AML-193 (cell line): ENCODE measurements around the gene NRL.

Source experiments
- DNase-seq, 2 experiments: peaks; one replicate each; lab custom pipeline; 2025; lab: John Stamatoyannopoulos, UW

The NRL gene

DNA sequence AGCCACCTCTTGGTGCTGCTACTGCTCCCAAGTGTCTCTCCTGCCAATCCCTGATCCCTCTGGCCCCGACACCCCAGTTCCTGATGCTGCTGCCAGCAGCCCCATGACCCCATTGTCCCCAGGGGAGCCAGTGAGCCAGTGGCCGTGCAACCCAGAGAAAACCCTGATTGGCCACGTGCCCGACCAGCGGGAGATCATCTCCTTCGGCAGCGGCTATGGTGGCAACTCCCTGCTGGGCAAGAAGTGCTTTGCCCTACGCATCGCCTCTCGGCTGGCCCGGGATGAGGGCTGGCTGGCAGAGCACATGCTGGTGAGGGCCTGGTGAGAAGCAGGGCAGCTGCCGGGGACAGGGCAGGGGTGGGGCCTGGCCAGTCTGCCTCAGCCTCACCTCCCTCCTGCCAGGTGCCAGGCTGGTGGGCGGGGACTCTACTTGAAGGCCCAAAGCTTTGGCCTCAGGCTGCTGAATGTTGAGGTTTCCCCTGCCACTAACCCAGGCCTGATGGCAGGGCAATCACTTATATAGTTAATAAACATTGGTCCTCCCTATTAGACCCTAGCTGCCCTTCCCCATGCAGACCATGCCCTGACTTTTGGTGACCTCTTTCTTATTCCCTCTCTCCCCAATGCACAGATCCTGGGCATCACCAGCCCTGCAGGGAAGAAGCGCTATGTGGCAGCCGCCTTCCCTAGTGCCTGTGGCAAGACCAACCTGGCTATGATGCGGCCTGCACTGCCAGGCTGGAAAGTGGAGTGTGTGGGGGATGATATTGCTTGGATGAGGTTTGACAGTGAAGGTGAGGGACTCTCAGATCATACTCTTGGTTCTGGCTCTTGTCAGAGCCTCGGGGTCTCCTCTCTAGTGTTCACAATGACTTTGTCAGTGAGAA is 15.6 kb downstream of the NRL start:
- no peak for DNase-seq

DNA sequence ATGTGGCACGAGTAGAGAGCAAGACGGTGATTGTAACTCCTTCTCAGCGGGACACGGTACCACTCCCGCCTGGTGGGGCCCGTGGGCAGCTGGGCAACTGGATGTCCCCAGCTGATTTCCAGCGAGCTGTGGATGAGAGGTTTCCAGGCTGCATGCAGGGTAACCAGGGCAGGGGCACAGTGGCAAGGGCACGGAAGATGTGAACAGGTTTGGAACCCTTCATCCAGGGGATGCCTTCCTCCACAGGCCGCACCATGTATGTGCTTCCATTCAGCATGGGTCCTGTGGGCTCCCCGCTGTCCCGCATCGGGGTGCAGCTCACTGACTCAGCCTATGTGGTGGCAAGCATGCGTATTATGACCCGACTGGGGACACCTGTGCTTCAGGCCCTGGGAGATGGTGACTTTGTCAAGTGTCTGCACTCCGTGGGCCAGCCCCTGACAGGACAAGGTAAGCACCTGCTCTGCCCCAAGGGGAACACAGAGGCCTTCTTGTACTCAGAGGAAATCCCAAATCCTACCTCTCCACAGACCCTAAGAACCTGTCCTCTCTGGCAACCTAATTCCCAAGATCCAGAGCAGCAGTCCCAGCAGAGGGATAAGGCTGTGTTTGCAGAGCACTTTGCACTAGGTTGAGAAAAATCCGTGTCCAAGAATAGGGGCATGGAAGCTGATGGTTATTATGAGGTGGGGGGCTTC is 16.4 kb downstream of the NRL start:
- no peak for DNase-seq

DNA sequence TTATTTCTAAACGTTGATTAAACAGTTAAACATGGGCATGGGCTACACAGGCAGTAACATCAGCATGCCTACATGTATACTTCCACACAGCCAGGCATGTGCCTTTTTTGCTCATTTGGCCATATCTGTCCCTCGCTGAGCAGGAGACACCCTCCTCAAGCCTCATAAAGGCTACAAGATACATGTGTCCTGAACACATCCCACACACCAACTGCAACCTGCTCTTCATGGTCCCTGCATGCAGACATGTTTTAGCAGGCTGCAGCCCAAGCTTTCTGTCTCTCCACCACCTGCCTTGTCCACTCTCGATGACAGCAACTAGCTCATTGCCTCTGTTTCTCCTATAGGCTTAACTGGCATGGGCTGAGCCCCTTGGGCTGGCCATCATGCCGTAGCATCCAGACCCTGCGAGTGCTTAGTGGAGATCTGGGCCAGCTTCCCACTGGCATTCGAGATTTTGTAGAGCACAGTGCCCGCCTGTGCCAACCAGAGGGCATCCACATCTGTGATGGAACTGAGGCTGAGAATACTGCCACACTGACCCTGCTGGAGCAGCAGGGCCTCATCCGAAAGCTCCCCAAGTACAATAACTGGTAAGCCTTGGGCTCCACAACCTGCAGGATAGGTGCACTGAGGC is 18.1 kb downstream of the NRL start:
- DNase-seq, result no peak

DNA sequence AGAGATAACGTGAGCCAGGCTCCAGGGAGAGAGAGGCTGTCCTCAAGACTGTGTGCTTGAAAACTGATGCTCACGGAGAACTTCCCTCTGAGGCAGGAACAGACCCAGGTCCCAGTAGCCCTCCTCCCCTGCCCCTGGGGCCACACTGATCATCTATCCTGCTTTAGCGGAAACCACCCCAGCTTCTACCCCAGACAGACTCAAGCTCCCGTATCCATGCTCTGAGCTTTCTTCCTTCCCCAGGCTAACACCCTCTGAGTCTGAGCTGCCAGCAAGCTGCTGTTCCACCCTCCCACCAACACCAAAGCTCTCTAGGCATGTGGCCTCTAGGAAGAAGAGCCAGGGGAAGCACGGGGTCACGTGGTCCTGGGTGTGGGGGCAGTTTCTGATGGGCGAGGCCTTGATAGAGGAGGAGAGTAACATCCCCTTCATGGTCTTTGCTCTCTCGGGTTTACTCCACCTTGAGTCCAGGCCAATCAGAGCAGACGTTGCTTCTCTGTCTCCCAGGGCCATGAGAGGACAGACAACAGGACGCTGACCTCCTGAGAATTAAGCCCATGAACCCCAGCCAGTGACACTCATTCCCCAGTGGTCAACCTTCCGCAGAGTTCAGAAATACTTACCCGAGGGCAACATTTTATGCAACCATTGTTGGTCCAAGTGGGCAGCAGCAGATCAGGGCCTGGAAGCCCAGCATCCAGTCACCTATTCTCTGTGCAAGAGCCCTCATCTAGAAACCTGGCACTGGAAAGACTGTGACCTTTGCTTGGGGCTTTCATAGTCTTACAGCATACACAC is 19.3 kb downstream of the NRL start:
- peak; percentile 59 to 74 for DNase-seq

DNA sequence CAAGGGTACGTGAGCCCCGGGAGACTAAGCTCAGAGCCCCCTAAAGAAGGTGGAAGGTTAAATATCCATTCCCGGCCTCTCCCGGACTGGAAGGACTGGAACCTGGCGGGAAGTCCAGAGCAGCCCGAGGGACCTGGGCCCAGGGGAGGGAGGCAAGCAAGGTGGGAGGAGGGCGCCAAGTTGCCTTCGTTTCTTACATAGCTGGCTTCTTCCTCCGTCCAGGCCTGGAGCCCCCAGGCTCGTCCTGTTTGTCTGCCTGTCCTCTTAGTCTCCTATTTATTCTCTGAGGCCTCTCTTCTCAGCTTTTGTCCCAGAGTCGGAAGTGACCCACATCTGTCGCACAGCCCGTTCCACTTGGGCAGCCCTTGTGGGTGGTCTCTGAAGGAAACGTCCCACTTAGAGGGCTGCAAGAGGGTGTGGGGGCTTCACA is 19.9 kb downstream of the NRL start:
- no peak for DNase-seq

DNA sequence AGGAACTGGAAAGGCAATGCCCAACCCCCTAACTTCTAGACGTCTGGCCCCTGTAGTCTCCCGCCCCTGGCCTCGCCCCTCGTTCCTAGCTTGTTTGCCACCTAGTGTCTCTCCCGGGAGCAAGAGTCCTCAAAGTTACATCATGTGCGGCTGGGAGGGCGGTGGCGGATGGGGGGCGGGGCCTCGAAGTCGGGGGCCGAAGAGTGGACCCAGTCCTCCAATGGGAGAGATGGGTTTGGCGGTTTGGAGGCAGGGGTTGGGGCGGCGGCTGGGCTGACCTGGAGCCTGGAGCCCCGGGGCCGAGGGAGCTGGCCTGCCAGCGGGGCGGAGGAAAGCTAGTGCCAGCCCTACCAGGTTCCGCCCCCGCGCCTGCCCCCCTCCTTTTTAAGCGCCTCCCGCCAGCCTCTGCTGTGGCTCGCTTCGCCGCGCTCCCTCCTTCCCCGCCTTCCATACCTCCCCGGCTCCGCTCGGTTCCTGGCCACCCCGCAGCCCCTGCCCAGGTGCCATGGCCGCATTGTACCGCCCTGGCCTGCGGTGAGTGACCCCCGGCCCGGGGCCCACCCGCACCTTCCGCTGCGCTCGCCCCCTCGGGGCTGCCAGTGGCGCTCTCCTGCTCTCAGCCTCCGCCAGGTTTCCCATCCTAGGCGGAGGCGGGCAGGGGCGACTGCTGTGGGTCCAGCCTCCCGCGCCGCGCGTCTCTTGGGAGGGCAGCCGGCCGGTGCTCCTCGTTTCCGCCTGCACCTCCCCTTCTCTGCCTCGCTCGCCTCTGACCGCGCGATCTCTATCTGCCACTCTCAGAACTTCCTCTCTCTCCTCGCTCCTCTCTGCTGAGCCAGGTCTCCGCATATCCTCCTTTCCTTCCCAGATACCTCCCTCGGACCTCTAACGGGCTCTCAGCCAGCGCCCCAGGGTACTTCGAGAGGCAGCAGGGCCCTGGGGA is 20.6 kb downstream of the NRL start, which contains the start of gene PCK2:
Gene PCK2 (plus strand): TSS at position 411 of the 940 bp plus-strand sequence. CDS start 95 bp downstream, at position 506.
- DNase-seq, result peak; percentile 87 to 90

DNA sequence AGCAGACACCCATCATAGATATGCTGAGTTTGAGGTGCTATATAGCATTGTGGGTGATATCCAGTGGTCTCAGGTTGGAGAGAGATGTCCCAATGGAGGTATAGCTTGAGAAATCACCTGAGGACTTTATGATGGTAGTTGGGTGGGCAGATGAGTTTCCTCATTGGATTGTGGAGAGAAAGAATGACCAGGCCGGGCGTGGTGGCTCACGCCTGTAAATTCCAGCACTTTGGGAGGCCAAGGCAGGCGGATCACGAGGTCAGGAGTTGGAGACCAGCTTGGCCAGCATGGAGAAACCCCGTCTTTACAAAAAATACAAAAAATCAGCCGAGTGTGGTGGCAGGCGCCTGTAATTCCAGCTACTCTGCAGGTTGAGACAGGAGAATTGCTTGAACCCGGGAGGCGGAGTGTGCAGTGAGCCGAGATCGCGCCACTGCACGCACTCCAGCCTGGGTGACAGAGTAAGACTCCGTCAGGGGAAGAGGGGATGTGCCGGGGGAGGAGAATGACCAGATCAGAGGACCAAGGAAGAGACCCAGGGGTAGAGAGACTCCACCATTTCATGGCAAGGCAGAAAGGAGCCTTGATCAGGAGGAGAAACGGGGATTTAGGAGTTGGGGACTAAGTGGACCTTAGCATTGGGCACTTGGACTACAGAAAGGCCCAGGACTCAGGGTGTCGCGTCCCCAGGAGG is 21.4 kb downstream of the NRL start:
- DNase-seq, result no peak

DNA sequence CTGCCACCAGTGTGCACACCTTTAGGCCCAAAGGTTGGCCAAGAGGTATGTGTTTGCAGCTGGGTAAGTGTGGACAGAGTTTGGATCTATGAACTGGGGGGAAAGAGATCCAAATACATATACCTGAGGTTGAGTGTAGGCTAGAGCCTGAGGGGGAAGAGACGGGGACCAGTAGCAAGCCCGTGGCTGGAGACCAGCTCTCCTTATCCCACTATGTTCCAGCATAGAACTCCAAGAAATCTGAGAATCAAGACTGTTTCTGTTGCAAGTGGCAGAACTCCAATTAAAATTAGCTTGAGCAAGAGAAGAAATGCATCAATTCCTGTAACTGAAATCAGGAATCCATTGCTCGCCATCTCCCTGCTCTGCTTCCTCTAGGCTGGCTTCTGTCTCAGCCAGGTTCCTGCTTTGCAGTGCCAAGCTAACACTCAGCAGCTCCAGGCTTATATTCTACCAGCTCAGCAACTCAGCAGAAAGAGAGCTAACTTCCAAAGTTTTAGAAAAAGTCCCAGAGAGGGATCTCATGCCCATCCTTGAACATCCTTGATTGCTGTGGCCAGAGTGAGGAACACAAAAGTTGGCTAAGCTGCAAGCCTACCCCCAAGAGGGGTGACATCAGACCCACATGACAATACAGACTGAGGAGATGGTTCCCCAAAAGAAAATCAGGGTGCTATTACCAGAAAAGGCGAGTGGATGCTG is 22.1 kb downstream of the NRL start:
- no peak for DNase-seq

DNA sequence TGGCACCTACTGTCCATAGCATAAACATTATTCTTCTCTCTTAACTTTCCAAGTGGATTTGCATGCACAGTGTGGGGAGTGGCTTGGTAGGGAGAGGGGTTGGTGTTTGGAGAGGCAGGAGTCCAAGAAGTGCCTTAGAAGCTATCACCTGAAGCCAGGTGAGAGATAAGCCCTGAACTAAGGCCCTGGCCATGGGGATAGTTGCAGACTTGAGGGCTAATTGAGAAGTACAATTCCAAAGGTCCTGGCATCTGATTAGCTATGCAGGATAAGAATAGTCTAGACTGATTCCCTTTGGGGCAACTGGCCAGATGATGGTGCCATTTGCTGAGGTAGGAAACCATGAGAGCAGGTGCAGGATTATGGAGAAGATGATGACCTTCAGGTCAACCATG is 22.6 kb downstream of the NRL start:
- DNase-seq, result no peak

DNA sequence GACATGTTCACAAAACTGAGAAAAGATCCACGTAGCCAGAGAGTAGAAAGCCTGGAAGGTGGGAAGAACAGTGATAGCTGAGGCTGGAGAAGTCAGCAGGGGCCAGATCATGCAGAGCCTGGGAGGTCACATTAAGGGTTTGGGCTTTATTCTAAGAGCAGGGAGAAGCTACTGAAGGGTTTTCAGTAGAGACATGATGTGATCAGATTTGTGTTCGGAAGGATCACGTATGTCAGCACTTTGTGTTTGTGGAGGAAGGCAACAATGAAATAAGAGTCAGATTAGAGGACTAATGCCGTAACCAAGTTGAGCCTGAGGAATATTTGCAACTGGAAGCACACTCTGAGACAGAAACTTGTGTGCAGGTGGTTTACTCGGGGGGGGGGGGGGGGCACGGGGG is 24.9 kb downstream of the NRL start:
- no peak for DNase-seq

DNA sequence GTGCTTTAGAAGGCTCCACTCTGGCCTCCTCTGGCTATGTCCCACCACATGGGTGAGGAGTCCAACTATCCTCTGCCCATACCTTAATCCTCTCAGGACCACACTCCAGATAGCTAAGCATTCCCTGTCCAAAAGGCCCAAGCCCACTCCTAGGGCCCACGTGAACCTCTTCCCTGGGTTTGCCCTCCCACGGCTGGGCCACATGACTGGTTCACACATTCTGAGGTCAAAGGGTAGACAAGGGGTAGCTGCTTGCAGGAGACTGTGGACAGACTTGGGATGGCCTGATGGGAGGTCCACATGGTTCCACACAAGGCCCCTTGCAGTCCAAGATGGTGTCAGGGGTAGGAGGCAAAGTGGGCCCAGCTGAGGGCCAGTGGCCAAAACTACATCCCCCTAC is 26.7 kb downstream of the NRL start:
- DNase-seq, result no peak

DNA sequence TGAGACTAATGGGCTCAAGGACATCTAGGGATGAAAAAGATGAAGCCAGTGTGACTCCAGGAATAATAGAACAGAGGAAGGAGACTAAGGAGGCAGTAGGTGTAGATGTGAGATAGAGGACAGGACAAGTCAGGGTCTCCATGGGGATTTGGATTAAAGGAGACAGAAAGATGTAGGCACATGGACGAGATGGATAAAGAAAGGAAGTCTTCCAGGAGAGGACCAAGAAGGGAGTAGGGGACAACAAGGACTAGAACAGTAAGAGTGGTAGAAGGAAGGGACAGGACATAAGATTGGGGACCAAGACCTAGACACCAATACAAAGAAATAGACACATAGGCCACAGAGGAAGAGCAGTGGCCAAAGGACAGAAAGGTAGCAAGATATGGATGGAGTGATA is 27.7 kb downstream of the NRL start:
- no peak for DNase-seq

DNA sequence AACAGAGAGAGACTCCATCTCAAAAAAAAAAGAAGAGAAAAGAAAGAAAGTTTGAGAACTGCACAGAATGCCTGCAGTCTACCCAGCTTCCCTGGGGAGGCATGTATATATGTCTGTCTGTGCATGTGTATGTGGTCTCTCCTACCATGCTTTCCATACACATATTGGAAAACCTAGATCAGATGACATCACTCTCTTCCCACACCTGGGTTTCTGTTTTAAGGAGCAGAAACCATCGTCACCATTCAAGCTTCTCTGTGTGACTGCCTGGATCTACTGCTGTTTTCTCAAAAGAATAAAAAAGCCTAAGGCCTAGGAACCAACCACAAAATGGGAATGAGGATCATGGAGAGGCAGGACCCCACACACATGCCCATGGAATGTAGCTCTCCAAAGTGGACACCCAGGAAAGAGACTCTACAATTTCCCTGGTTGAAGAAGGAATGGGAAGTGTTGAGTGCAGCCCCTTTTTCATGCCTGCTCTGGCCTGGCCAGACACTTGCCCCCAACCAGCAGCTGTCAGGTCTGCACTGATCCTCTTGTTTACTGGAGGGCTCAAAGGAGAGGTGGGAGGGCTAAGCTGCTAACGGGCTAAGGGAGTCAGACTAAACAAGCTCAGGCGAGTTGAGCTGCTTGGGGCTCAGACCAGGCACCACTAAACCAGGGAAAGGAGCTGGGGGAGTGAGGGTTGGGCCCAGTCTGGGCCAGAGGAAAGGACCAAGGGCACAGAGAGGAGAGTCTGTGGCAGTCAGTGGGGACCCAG is 28.4 kb downstream of the NRL start:
- no peak for DNase-seq

DNA sequence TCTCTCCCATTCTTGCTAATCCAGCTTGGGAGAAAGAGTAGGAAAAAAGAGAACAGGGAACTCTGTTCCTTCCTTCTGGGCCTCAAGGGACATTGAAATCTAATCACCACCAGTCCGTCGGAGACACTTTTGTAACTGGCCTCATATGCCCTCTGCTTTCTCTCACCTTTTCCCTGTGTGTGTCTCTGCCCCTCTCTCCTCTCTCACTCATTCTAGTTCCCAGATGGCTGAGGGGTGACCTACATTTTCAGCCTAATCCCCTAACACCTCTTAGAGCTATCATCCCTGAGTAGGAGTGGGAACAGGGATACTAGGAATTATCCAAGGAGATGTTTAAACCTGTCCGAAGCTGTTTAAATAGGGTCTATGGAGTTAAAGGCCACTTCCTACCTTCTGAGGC is 29.5 kb downstream of the NRL start:
- DNase-seq, result no peak

DNA sequence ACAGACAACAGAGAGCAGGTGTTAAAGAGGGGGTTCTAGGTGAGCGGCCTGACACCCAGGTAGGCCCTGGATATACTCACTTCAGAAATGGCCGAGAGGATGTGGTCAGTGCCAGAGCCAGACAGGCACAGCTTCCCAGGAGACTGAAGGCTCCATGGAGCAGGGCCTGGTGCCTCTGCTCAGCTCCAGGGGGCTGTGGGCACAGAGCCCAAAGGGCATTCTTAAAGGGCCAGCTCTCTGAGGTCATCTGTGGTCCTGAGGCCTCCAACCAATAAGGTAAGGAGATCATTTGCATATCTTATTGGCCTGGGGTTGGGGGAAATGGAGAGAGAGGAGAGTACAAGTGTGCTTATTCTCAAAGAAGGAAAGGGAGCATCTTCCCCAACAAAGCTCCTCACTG is 30.3 kb downstream of the NRL start:
- DNase-seq, result no peak

DNA sequence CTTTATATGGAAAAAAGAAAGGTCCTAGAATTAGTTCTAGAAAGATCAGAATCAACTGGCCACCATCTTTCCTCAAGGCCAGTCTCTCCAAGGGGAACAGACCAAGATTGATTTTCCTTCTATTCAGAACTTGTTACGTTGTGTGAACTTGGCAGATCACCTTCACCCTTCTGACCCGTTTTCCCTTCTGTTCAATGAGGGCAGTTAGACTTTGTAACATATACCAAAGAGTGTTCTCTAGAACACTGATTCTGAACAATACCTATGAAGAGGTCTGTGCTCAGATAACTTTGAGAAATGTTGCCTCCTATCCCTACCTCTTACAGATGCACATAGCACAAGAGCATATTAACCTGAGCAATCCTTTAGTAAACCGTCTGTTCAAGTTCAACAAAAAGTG is 31.3 kb downstream of the NRL start:
- no peak for DNase-seq

DNA sequence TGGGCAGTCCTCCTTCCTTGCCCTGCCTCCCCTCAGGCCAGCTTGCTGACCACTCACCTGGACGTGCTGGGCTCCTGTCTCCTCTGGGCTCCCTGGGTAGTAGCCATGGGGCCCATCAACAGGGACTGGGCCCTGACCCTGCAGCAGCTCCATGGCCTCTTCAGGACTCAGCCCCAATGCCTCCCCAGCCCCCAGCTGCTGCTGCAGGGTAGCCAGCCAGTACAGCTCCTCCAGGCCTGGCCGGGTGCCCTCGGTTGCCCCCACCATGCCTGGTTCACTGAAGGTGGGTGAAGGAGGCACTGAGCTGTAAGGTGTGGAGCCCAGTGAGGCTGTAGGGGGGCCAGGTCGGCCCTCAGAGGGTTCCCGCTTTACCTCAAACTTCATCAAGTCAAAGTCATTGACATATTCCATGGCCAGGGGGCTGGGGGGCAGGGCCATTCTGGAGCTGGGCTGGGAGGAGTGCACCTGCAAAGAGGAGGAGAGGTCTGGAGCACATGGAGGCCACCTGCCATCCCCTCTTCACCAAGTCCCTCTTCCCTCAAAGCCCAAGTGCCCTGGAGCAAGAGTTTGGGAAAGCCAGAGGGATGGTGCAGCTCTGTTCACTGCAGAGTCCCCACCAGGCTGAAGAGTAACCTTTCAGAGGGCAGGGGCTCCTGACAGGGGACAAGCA is 32.2 kb downstream of the NRL start:
- DNase-seq, result no peak

DNA sequence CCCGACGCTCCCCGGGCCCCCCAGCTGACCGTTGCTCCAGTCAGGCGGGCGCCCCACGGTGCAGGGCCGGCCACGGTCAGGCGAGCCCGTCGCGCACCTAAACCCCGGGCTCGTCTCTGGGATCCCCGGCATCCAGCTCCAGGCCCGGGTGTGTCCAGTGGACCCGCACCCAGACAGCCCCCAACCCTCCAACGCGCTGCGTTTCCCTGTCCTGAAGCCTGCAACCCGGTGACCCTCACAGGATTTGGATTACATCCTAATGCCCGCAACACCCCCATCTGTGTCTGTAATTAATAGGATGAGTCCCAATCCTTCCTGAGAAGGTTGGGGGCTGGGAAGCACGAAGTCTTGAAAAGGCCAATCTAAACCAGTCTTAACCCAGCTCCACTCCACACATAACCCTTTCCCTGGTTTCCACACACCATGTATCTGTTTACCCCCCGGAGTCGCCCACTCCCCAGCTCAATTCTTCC is 33.0 kb downstream of the NRL start:
- DNase-seq, result no peak
